Adrenal gland (tissue), 5 donors: ENCODE results near the gene CEACAM1.
"Not testable (repeated sequence)": the region's sequence is repeated elsewhere in the genome, so short reads cannot be mapped to it uniquely, and the experiment has no call there.

Experiments
- CTCF ChIP-seq, 6 experiments: fragments of 450-650 bp in 4 of 6; fragments of 200-600 bp in 2 of 6; sonication (generic) in 1 of 6; IDR thresholded peaks; 1 replicate in 5 of 6; 2 replicates in 1 of 6; pipeline versions ENCODE4 v1.5.1 to v1.8.0; 2016 to 2021; ENCODE audit warnings: antibody characterized with exemption in 6 of 6, mild to moderate bottlenecking in 2 of 6, moderate library complexity in 1 of 6
- POLR2A ChIP-seq, 2 donors: fragments of 450-650 bp; IDR thresholded peaks; one replicate each; pipeline ENCODE4 v1.6.1; 2017; ENCODE audit warnings: antibody characterized with exemption in 2 of 2, mild to moderate bottlenecking in 2 of 2, moderate library complexity in 1 of 2
- donor health status: DM: no; HTN: no; CAD: no.

GRCh38 chr19:42557386-42557871 is 29.1 kb upstream of the CEACAM1 start:
- not testable (repeated sequence) for TF ChIP-seq POLR2A, CTCF (IDR thresholded peaks at IDR 0.05)
